SH-SY5Y (cell line): ENCODE data around the gene ENGASE.

Experiments
- GATA2 ChIP-seq: IDR thresholded peaks from 2 replicates; pipeline ENCODE4 v1.6.1; 2011; ENCODE audit warnings: mild to moderate bottlenecking, low read depth, low read length
- GATA3 ChIP-seq: IDR thresholded peaks from 2 replicates; pipeline ENCODE4 v1.6.1; 2011; ENCODE audit warnings: low read depth, mild to moderate bottlenecking, low read length, moderate library complexity

DNA sequence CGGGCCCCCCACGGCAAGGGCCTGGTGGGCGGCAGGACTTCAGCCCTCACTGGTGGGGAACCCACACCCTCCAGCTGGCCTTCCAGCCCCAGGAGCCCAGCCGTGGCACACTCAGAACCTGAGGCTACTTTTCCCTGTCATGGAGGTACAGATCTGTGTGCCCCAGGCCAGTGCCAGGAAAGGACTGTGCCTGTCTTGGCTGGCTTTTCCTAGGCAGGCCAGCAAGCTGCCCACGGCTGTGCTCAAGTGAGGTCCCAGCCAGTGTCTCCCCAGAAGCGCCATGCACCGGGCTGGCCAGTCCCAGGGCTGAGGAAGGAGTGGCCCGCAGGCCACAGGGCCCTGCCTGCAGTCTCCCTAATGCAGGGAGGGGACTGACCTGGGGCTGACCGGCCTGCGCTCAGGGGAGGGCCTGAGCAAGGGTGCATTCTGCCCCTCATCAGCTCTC lies 16.6 kb downstream of the ENGASE start:
- TF ChIP-seq GATA2 (no peak), GATA3 (no peak)
